Superior temporal gyrus (tissue), 1 donor: ENCODE results near the gene MARCHF3.
"Not testable (repeated sequence)": the region's sequence is repeated elsewhere in the genome, so short reads cannot be mapped to it uniquely, and the experiment has no call there.

Experiments used
- DNase-seq: peaks from one replicate; pipeline ENCODE4 v3.0.0-alpha.2; 2016; ENCODE audit errors: extremely low spot score

Gene MARCHF3

DNA sequence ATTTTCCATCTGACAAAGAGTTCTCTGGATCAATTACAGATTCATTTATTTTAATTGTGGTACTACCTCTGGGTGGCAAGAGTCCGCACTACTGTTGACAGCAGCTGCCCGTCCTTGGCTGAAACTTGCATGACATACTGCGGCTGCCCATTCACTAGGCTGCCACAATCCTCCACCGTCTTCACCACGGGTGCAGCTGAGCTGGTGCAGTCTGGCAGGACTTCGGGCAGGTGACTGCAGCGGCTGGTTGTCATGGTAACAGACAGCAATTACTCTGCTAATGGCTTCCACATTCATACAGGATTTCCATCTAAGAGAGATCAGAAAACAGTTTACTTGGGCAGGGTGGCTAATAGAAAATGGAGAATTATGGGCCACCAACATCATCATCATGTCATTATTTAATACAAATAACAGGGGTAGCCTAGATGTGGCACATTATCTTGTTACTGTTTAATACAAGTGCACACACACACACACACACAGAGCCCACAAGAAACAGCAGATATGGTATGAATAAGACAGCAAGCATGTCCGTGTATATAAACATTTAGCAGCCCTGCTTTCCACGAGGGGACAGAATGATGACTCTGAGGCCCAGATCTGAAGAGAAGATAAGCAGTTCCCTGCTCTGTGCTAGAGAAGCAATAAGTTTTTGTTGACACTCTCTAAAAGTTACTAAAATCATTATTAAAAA lies 112.3 kb downstream of the MARCHF3 start:
- DNase-seq = no peak

DNA sequence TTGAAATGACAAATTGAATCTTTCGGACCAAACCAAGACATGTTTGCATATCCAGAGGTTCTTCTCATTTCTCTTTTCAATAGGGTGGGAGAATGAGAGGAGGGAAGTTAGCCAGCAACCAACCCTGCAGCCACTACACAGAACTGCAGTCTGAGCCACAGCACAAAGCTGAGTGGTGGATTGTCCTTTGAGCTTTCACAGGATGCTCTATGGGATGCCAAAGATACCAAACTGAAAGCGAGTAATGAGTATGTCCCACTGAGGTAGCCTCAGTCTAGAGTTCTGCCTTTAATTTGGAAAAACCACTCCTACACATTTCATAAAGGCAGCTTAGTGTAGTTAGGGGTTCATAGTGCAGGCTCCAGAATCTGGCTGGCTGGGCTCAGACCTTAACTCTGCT lies 114.9 kb downstream of the MARCHF3 start:
- no peak for DNase-seq

DNA sequence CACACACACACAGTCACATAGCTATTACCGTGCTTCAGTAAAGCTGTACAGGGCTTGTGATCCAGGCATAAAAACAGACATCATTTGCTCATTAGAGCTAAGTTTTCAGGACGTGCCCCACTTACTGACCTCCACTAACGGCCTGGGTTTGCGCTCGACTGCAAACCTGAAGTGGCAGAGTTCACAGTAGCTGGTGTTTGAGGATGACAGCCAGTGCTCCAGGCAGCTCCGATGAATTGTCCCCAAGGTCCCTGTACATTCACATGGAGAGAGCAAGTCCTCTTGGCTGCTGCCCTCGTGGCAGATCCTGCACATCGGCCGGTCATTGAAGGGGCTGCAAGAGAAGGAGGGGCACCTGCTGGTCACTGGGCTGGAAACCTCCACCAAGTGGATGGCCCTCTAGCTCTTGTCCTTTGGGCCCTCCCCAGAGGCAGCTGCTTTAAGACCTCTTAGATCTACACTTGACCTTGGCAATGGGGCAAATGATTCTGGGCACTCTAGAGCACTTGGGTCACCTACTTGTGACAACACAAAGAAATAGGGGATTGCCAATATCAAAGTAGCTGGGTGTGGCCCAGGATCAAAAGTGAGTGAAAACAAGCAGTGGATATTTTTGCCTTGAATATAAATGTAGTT lies 115.4 kb downstream of the MARCHF3 start:
- no peak for DNase-seq

DNA sequence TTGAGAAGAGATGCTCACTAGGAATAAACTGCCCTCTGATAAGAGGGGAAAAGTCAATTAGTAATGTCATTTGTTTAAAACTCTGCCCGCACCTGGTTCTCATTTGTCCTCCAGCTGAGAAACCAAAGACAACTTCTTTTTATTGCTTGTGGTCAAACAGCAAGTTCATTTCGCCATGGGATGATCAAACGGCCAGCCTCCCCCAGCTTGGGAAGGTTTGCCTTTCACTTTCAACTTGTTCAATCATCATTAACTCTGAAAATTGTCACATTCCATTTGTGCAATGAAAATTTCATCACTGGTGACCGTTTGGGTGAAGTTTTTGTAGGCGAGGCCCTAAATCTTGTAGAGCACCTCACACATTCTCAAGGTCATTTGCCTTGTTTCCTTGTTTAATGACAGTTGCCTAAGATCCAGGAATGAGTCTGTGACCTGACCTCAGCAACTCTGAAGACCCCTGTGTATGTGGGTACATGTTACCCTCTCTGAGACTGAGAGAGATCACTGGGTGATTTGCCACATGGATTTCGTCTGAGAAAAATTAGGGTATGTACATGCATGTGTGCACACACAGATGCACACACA lies 117.7 kb downstream of the MARCHF3 start:
- DNase-seq = no peak

DNA sequence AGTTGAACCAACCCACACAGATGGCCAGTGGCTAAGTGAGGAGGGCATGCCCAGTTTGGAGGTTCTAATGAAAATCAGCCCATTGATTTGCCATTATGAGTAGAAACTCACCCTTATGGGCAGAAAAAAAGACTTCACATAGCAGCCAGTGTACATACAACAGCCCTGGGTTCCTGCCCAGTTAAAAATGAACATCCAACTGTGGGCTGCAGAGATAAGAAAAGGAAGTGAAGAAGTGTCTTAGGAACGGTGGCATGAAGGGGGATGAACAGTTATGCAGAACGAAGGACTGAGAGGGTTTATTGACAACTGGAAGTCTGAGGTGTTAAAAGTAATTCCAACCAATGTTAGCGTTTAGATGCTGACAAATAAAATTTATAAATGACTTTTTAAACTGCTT lies 118.4 kb downstream of the MARCHF3 start:
- DNase-seq = no peak

DNA sequence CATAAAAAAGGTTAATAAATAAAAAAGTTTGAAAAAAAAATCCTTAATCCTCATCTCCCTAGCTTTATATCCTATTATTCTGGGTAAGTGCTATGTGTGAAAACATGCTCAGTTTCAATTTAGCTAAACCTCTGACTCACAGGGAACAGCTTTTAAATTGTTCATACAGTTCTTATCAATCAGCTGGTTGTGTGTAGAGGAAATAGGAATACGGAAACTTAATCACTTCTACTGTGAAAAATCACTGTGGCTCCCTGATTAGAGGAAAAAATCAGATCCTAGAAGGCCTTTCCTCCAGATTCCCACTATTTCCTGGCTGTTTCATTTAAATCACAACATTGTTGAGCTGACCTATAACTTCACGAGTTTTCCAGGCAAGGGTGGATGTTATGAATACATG lies 120.5 kb downstream of the MARCHF3 start:
- DNase-seq = no peak

DNA sequence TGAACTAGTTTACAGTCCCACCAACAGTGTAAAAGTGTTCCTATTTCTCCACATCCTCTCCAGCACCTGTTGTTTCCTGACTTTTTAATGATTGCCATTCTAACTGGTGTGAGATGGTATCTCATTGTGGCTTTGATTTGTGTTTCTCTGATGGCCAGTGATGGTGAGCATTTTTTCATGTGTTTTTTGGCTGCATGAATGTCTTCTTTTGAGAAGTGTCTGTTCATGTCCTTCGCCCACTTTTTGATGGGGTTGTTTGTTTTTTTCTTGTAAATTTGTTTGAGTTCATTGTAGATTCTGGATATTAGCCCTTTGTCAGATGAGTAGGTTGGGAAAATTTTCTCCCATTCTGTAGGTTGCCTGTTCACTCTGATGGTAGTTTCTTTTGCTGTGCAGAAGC lies 126.0 kb downstream of the MARCHF3 start:
- not testable (repeated sequence) for DNase-seq

DNA sequence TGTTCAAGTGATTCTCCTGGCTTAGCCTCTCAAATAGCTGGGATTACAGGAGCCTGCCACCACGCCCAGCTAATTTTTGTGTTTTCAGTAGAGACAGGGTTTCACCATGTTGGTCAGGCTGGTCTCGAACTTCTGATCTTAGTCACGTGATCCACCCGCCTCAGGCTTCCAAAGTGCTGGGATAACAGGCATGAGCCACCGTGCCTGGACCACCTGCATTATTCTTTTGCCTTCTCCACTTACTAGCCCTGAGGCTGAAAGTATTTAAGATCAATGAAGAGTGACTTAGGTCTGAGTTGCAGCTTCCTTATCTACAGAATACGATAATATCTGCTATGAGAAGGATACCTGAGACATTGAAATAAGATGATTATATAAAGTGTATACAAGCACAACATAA lies 129.6 kb downstream of the MARCHF3 start:
- no peak for DNase-seq

DNA sequence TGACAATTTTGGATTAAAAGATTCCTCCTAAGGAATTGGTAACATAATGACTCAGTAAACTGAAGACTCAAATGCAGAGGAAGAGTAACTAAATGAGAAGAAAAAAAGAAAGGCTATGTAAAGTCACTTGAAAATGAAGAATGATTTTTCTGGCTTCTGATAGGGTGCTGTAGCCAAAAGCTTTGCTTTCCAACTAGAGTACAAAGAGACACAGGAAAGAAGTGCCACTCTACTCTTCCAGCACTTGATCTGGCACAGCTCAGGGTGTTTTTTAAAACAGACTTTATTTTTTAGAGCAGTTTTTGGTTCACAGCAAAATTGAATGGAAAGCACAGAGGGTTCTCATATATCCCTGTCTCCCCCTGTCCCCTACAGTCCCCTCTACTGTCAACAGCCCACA lies 130.9 kb downstream of the MARCHF3 start:
- DNase-seq = no peak

DNA sequence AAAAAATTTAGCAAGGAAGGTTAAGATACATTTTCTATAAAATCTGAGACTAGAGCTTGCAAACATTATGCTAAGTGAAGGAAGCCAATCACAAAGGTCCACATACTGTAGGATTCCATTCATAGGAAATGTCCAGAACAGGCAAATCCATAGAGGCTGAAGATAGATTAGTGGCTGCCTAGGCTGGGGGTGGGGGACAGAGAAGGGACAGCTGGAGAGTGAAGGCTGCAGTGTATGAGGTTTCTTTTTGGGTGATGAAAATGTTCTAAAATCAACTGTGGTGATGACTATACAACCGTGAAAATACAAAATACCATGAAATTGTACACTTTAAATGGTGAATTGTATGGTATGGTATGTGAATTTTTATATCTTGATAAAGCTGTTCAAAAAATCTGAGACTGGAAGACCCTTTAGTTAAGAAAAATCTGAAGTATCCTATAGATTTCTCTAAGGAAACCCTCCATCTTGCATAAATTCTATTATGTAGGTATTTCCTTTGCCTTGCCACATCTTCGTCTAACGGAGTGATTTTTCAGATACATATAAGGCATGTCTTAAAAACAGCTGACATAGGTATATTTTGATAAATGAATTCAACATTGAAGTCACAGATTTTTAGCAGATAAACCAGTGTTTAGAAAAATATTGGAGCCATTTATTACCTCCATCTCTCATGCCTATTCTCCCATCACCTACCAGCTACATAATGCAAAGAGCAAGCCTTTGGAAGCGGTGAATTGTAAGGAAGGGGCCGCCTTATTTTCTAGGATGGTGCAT lies 132.3 kb downstream of the MARCHF3 start:
- no peak for DNase-seq

DNA sequence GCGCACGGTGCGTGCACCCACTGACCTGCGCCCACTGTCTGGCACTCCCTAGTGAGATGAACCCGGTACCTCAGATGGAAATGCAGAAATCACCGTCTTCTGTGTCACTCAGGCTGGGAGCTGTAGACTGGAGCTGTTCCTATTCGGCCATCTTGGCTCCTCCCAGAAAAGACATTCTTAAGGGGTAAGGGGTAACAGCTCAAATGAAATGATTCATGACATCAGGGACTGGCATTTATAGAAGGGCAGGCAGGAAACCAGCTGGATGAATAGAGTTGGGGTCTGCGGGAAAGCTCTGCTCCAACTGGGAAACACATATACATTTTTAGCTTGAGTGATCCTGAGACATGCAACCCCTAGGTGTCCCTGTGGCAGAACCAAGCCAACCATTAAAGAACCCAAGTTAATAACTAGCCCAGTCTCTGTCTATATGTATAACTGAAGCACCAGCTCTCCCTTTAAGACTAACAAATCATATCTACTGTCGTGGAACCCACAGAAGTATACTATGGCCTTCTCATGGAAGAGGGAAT lies 134.1 kb downstream of the MARCHF3 start:
- DNase-seq = no peak

DNA sequence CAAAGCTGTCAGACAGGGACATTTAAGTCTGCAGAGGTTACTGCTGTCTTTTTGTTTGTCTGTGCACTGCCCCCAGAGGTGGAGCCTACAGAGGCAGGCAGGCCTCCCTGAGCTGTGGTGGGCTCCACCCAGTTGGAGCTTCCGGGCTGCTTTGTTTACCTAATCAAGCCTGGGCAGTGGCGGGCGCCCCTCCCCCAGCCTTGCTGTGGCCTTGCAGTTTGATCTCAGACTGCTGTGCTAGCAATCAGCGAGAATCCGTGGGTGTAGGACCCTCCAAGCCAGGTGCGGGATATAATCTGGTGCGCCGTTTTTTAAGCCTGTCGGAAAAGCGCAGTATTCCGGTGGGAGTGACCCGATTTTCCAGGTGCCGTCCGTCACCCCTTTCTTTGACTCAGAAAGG lies 134.6 kb downstream of the MARCHF3 start:
- not testable (repeated sequence) for DNase-seq

DNA sequence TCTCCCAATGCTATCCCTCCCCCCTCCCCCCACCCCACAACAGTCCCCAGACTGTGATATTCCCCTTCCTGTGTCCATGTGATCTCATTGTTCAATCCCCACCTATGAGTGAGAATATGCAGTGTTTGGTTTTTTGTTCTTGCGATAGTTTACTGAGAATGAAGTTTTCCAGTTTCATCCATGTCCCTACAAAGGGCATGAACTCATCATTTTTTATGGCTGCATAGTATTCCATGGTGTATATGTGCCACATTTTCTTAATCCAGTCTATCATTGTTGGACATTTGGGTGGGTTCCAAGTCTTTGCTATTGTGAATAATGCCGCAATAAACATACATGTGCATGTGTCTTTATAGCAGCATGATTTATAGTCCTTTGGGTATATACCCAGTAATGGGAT lies 139.9 kb downstream of the MARCHF3 start:
- not testable (repeated sequence) for DNase-seq

DNA sequence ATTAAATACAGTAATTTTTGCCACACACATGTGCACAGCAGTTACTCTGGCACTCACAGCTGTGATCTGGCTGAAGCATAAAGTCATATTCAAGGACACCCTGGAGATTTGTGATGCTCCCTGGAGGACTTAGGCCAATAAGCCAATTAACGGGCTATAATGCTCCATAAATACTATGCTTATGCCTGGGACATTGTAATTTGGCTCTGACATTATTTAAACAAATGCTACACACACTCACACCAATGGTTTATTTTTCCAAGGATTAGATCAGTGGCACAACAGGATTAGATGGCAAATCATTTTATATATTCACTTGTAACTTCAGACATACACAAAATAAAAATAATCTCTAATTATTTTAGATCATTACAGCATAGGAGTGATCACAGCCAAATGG lies 142.2 kb downstream of the MARCHF3 start:
- DNase-seq = no peak

DNA sequence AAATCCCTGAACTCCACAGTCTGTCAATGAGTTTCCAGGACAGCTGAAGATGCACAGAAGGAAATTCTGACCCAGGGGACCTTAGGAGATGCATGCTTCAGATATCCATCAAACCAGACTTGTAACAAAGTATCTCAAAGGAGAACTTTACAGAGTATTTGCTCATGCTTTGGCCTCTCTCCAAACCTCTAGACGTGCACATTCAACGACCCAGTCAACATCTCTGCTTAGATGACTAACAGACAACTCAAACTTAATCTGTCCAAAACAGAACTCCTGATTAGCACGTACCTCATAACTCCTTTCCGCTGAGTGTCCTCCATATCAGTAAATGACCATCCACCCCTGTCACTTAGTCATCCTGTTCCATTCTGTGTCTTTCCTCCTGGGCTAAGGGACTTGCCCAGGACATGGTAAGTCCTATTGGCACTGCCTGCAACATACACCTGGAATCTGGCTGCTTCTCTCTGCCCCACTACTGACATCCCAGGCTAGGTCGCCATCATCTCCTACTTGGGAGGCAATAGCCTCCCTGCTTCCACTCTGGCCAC lies 146.0 kb downstream of the MARCHF3 start:
- DNase-seq = no peak

DNA sequence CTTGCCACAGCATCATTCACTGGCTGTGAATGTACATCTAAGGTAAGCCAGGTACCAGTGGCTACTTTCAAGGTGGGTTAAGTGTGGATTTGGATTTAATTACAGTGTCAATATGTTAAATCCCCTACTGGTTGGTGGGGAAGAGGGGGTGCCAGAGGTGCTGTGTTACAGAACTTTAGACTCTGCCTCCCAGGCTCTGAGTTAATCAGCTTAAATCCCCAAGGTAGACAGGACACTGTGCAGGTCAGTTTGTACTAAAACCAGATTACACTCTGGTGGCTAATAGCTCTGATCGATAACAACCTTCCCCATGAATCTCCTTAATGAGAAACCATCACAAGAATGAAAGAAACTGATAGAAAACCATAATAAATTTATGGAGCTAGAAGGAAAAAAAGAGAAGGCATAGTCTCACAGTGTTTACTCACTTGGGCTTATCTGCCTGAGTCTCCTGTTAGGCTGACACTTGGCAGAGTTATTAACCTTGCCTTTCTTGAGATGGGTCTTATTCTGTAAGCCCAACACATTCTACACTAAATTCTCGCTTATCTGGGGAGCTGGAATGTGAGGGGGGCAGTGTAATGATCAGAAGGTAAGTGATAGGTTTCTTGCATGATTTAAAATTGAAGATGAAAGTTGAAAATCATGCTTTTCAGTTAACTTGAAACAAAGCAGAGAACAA lies 146.7 kb downstream of the MARCHF3 start:
- no peak for DNase-seq

DNA sequence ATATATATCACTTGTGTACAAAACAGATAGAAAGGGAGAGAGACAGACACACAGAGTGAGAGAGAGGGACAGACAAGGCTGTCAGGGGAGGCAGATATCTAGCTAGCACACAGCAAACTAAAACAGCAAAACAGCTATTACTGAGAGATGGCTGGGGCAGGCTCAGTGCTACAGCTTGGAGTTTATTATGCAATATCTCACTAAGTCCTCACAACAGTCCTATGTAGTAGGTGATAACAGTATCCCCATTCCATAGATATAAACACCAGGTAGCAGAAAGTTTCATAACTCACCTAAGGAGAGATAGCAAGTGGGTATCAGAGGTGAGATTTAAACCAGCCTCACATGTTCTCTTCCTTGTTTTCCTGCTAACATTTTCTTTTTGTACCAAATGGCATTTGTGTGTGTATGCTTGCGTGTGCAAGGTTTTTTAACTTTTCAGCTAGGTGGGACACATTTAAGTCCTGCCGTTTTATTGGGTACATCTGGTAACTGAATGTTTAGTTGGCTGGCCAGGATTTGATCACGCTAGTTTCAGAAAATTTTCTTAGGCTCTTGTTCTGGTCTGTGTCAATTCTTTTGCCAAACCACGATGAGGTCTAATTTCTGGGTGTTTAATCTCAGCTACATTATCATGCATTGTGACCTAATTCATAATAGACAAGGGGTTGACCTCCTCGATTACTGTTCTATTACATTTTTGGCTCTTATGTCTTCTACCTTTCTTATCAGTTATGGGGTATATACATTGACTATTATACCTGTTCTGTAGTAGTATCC lies 148.3 kb downstream of the MARCHF3 start:
- DNase-seq = no peak

DNA sequence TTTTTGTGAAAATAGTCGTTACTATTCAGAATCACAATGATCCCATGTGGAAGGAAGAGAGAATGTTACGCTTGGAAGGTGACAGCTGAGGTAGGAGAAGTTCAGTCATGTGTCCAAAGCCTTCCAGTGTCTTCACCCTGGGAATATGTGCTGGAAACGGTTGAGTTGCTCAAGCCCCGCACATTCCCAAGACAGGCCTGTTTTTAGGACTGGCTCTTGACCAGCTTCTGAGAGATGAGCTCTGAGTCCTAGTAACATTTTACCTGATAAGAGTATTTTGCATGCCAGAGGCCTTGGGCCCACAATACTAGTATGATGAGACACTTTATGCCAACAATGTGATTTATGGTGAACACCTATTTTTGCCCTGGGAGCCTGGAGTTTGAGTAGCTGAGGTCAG lies 151.7 kb downstream of the MARCHF3 start:
- no peak for DNase-seq

DNA sequence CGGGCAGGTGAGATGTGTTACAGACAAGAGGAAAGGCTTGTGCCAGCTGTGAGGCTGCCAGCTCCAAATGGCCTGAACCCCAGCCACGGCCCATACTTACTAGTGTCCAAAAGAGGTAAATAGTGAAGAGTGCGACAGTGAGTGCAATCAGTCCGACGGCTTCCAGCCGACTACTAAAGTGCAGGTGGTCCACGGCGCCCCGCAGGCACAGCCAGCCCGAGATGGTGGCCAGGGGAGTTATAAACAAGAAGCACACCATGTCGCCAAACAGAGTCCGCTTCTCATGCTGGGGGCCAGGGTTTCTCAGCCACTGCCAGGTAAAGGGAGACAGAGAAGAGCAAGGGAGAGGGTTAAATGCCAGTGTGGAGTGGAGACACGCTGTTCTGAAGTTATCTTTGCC lies 152.3 kb downstream of the MARCHF3 start:
- DNase-seq = no peak

DNA sequence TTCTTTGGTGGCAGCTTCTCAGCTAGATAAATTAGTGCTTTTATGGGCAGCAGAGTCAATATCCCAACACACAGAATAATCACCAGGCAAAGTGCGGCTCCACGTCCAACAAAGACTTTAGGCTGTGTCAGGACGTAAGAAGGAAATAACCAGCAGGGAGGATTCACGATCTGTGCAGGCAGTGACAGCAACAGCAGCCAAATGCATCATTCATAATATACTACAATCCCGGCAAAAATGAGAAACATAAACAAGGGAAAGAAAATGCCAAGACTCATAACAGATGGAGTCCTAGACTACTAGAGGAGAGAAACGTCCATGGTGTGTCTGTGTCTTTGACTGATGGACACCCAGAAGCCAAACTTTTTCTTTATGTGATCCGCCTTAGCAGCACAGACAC lies 152.8 kb downstream of the MARCHF3 start:
- DNase-seq = no peak
